CD4-positive, alpha-beta T cell (primary cell): ENCODE measurements around the gene CISH. TPM values are rescaled to one million over a fixed set of nuclear protein-coding genes. Genes with fewer than 3 reads are reported as not detected.

Source experiments
- ATAC-seq: fragments of 200-7000 bp; cut with Tn5 transposase; one replicate; pipeline ENCODE4 v1.10.0; 2022; ENCODE audit warnings: mild to moderate bottlenecking; ENCODE audit not compliant: poor library complexity
- CTCF ChIA-PET: fragments of 350-600 bp; sonication (Branson Sonifier 250); formaldehyde crosslinking; loops from one replicate; lab custom pipeline; 2021; ENCODE audit warnings: antibody characterized with exemption, inconsistent platforms; lab: Charles Lee
- POLR2A ChIA-PET: fragments of 350-600 bp; sonication (Branson Sonifier 250); formaldehyde crosslinking; loops from one replicate; lab custom pipeline; 2021; ENCODE audit warnings: antibody characterized with exemption, inconsistent platforms; lab: Charles Lee
- DNase-seq, 14 experiments: peaks; one replicate each; pipeline ENCODE4 v3.0.0-alpha.2; 2013 to 2020; ENCODE audit warnings: mixed read lengths in 2 of 14
- H3K27ac ChIP-seq, 2 donors: one replicate each; pipeline versions ENCODE4 v1.5.1 to v1.7.0; 2013; ENCODE audit warnings: low read length in 2 of 2, low read depth in 1 of 2, mild to moderate bottlenecking in 1 of 2
- H3K27me3 ChIP-seq, 2 experiments: 1 replicate in 1 of 2; 2 replicates in 1 of 2; pipeline versions ENCODE4 v1.6.1 to v1.7.0; 2013; ENCODE audit warnings: low read length in 2 of 2, control low read depth in 1 of 2, mild to moderate bottlenecking in 1 of 2, moderate library complexity in 1 of 2; ENCODE audit not compliant: insufficient read depth in 2 of 2, control insufficient read depth in 1 of 2
- H3K36me3 ChIP-seq: one replicate; pipeline ENCODE4 v1.6.1; 2013; ENCODE audit warnings: low read length, control low read depth; ENCODE audit not compliant: insufficient read depth
- H3K4me1 ChIP-seq: one replicate; pipeline ENCODE4 v1.6.1; 2013; ENCODE audit warnings: low read length, control low read depth; ENCODE audit not compliant: insufficient read depth
- H3K4me3 ChIP-seq: one replicate; pipeline ENCODE4 v1.5.1; 2013; ENCODE audit warnings: mild to moderate bottlenecking, low read length, moderate library complexity
- H3K9me3 ChIP-seq, 2 experiments: 1 replicate in 1 of 2; 2 replicates in 1 of 2; pipeline versions ENCODE4 v1.6.1 to v1.7.0; 2013; ENCODE audit warnings: low read length in 2 of 2, mild to moderate bottlenecking in 2 of 2, control low read depth in 1 of 2, moderate library complexity in 1 of 2; ENCODE audit not compliant: control insufficient read depth in 1 of 2, insufficient read depth in 1 of 2
- H3K27ac Mint-ChIP-seq: one replicate; pipeline ENCODE4 v1.8.0; 2020; ENCODE audit warnings: mixed read lengths
- H3K27me3 Mint-ChIP-seq: one replicate; pipeline ENCODE4 v1.8.0; 2021; ENCODE audit warnings: mixed read lengths
- H3K36me3 Mint-ChIP-seq: one replicate; pipeline ENCODE4 v1.8.0; 2021; ENCODE audit warnings: low read depth, mixed read lengths
- H3K4me1 Mint-ChIP-seq: one replicate; pipeline ENCODE4 v1.8.0; 2021; ENCODE audit warnings: low read depth, mixed read lengths
- H3K4me3 Mint-ChIP-seq: one replicate; pipeline ENCODE4 v1.8.0; 2020; ENCODE audit warnings: mild to moderate bottlenecking, mixed read lengths
- H3K9me3 Mint-ChIP-seq: one replicate; pipeline ENCODE4 v1.8.0; 2020; ENCODE audit warnings: mixed read lengths
- intact Hi-C, 2 experiments: fragments of 100-400 bp; cut with DNase I in 1 of 2; cut with micrococcal nuclease in 1 of 2; formaldehyde crosslinking; loops; one replicate each; pipeline versions ENCODE4 v1.15.1 to v1.9.0; 2023 to 2025; cut with DNase I, micrococcal nuclease
- total RNA-seq, 174 experiments: library from RNA in 2 of 174; stranded (reverse) in 2 of 174; gene quantifications; one replicate each; pipeline ENCODE4 v1.2.3 and lab custom pipeline; 2021 to 2026
- TF ChIP-seq, protein P1 (sequence below): fragments of 200-600 bp; IDR thresholded peaks from one replicate; pipeline ENCODE4 v1.8.0; 2022; ENCODE audit warnings: antibody characterized with exemption, mild to moderate bottlenecking

Gene CISH
- total RNA-seq, 2 experiments from 2014 or later = 3.5 to 3.7 TPM

DNA sequence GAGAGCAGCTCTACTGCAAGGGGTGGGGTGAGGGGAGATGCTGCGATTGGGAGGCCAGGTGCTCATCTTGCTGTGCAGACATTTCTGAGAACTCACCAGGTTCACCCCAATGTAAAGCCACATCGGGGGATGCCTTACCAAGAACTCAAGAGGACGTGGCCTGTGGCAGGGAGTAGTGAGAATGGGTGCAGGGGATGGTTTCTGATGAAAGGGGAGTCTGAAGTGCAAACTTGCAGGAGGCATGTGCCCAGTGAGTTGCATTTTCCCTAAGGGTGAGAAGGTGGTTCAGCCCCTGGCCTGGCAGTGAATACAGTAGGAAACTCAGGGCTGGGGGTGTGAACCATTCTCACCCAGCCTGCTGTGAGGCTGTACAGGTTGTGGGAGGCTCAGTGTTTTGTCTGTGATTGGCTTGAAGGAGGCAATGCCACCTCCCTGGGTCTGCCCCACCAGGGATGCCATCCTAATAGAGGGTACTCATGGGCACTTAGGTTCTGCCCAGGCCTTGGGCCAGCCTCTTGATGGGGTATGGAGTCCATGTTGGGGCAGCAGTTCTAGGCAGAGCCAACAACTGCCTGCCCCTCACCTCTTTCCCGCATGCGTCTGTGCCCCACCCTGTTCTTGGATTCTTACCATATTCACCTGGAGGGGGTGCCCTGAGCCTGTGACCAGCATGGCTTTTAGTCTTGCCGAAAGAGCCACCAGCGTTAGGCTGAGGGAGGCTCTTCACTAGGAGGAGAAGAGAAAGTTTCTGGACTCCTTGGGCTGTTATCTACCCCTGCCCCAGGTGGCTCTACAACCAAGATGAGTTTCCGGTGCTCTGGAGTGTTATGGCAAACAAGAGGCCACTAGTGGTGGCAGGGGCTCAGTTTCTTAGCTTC, 37.8 kb downstream of the CISH start:
- peak overlapping the region; percentile 62 for H3K4me3 Mint-ChIP-seq
- peak overlapping the region; percentile 77 for H3K27ac Mint-ChIP-seq
- Histone ChIP-seq H3K27ac (peak overlapping the region; percentile 31 to 68), H3K9me3 (no peaks in the 10 kb centered on the region), H3K4me1 (peaks cover 97% of the 10 kb centered on the region), H3K27me3 (no peaks in the 10 kb centered on the region), H3K4me3 (no peak overlapping the region), H3K36me3 (peaks cover 24% of the 10 kb centered on the region)
- ATAC-seq (no peak), DNase-seq (peak in 7 of 14 experiments; percentile 25 to 89 (median 54))
- H3K27me3 Mint-ChIP-seq = no peaks in the 10 kb centered on the region
- intact Hi-C loops = loop anchor here (2.0 to 5.0 kb wide), 3 partner anchors 15 to 798 kb away; no protein-coding TSS in a partner anchor
- TF ChIP-seq, protein P1, sequence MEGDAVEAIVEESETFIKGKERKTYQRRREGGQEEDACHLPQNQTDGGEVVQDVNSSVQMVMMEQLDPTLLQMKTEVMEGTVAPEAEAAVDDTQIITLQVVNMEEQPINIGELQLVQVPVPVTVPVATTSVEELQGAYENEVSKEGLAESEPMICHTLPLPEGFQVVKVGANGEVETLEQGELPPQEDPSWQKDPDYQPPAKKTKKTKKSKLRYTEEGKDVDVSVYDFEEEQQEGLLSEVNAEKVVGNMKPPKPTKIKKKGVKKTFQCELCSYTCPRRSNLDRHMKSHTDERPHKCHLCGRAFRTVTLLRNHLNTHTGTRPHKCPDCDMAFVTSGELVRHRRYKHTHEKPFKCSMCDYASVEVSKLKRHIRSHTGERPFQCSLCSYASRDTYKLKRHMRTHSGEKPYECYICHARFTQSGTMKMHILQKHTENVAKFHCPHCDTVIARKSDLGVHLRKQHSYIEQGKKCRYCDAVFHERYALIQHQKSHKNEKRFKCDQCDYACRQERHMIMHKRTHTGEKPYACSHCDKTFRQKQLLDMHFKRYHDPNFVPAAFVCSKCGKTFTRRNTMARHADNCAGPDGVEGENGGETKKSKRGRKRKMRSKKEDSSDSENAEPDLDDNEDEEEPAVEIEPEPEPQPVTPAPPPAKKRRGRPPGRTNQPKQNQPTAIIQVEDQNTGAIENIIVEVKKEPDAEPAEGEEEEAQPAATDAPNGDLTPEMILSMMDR = no peak
- CTCF ChIA-PET = interaction anchor here (1.1 to 6.8 kb wide), 6 partner anchors 10 to 101 kb away, joined by 3 to 234 read pairs (median 8); partner anchors contain the start of genes CISH, DOCK3 and MAPKAPK3
- H3K4me1 Mint-ChIP-seq = peaks cover 62% of the 10 kb centered on the region
- POLR2A ChIA-PET = interaction anchor here (1.4 to 13.2 kb wide), 3 partner anchors 17 to 811 kb away, joined by 4 to 446 read pairs (median 69); partner anchors contain the start of genes CISH, MANF and MAPKAPK3
- no peaks in the 10 kb centered on the region for H3K9me3 Mint-ChIP-seq
- peaks cover 40% of the 10 kb centered on the region for H3K36me3 Mint-ChIP-seq

DNA sequence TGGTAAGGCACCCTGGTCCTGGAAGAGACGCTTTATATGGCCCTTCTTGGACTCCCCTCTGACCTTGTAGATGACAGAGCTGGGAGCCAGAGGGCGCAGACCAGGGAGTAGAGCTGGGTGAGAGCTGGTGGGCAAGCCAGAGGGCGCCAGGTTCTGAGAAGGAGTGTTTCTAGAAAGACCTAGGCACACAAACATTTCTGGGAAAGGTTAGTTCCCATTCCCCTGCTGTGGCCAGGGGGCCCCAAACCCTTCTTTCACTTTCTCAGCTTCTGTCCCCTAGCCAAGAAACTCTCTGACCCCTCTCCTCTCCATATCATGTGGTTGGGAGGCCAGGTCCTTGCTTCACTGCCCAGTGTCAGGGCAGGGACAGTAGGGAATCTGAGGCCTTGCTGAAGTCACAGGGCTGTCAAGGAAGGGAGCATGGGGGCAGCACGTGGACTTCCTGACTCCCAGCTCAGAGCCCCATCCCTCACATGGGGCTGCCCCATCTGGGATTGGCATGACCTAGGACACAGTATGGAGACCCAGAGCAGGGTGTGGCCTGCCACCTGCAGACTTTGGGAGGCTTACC, 38.7 kb downstream of the CISH start:
- TF ChIP-seq, protein P1 = no peak
- Mint-ChIP-seq H3K27ac (peak overlapping the region; percentile 77), H3K4me1 (peaks cover 70% of the 10 kb centered on the region), H3K4me3 (peak overlapping the region; percentile 87), H3K27me3 (no peaks in the 10 kb centered on the region), H3K36me3 (peaks cover 34% of the 10 kb centered on the region), H3K9me3 (no peaks in the 10 kb centered on the region)
- peaks cover 97% of the 10 kb centered on the region for H3K4me1 ChIP-seq
- peak in 4 of 14 experiments; percentile 16 to 47 (median 38) for DNase-seq
- peaks cover 16% of the 10 kb centered on the region for H3K36me3 ChIP-seq
- ChIA-PET POLR2A (interaction anchor here (6.8 to 13.2 kb wide), 2 partner anchors 18 to 37 kb away, joined by 69 to 446 read pairs; partner anchors contain the start of genes CISH and MAPKAPK3), CTCF (interaction anchor here (0.7 to 6.8 kb wide), 13 partner anchors 11 to 102 kb away, joined by 3 to 234 read pairs (median 4); partner anchors contain the start of genes CISH, DOCK3 and MAPKAPK3)
- intact Hi-C loops = loop anchor here (1.0 to 5.0 kb wide), 5 partner anchors 16 to 799 kb away; no protein-coding TSS in a partner anchor
- H3K9me3 ChIP-seq = no peaks in the 10 kb centered on the region
- H3K4me3 ChIP-seq = no peak overlapping the region
- no peak for ATAC-seq
- H3K27ac ChIP-seq = peak overlapping the region; percentile 31 to 68
- no peaks in the 10 kb centered on the region for H3K27me3 ChIP-seq

DNA sequence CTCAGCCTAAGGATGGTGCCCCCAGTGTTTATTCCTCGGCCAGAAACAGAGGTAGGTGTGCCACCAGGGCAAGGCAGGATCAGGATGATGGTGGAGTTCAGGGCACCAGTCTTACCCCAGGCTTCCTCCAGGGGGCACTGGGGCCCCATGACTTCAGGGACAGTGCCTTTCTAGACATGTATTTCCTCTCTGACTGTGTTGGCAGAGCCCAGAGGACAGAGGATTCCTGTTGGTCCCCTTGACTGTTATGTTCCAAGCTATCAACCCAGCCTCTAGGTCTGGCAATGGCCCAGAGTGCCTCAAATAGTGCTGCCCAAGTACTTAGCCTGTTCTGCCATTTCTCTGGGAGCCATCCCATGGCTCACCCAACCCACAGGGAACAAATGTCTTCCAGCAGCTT, 39.4 kb downstream of the CISH start:
- H3K4me3 ChIP-seq = no peak overlapping the region
- no peaks in the 10 kb centered on the region for H3K9me3 ChIP-seq
- H3K27me3 Mint-ChIP-seq = no peaks in the 10 kb centered on the region
- H3K36me3 ChIP-seq = peaks cover 8% of the 10 kb centered on the region
- H3K4me3 Mint-ChIP-seq = peak overlapping the region; percentile 87
- no peaks in the 10 kb centered on the region for H3K27me3 ChIP-seq
- DNase-seq (peak; percentile 64 to 90 (median 77)), ATAC-seq (peak; percentile 35)
- no peaks in the 10 kb centered on the region for H3K9me3 Mint-ChIP-seq
- H3K36me3 Mint-ChIP-seq = peaks cover 28% of the 10 kb centered on the region
- H3K27ac ChIP-seq = peak overlapping the region; percentile 31 to 68
- POLR2A ChIA-PET = interaction anchor here (6.8 to 13.2 kb wide), 2 partner anchors 18 to 38 kb away, joined by 69 to 446 read pairs; partner anchors contain the start of genes CISH and MAPKAPK3
- peaks cover 97% of the 10 kb centered on the region for H3K4me1 ChIP-seq
- CTCF ChIA-PET = interaction anchor here (0.7 to 6.8 kb wide), 14 partner anchors 12 to 871 kb away, joined by 3 to 234 read pairs (median 4); partner anchors contain the start of genes CISH, DOCK3 and MAPKAPK3
- H3K4me1 Mint-ChIP-seq = peaks cover 74% of the 10 kb centered on the region
- TF ChIP-seq, protein P1 = peak; percentile 84
- intact Hi-C loops = loop anchor here (1.0 to 5.0 kb wide), 5 partner anchors 17 to 800 kb away; no protein-coding TSS in a partner anchor
- H3K27ac Mint-ChIP-seq = peak overlapping the region; percentile 77
